Esophagus squamous epithelium (tissue), 5 donors: ENCODE data around the gene KCNMA1. TPM values are rescaled to one million over a fixed set of nuclear protein-coding genes. Genes with fewer than 3 reads are reported as not detected.

ENCODE experiments used
- DNase-seq: peaks from one replicate; lab custom pipeline; 2025; lab: John Stamatoyannopoulos, UW
- H3K27ac ChIP-seq, 4 donors: fragments of 200-600 bp; sonication (generic); one replicate each; pipeline ENCODE4 v1.5.1; 2016 to 2019; ENCODE audit warnings: mild to moderate bottlenecking in 1 of 4
- H3K27me3 ChIP-seq, 4 donors: fragments of 200-600 bp; sonication (generic); 1 replicate in 3 of 4; 2 replicates in 1 of 4; pipeline versions ENCODE4 v1.5.1 to v1.6.0; 2017 to 2021; ENCODE audit warnings: antibody characterized with exemption in 1 of 4
- H3K36me3 ChIP-seq, 3 donors: fragments of 200-600 bp; sonication (generic); one replicate each; pipeline ENCODE4 v1.5.1; 2016 to 2019
- H3K4me1 ChIP-seq, 3 donors: fragments of 200-600 bp; sonication (generic); one replicate each; pipeline ENCODE4 v1.5.1; 2017 to 2019
- H3K4me3 ChIP-seq, 4 donors: fragments of 200-600 bp; sonication (generic); 1 replicate in 3 of 4; 2 replicates in 1 of 4; pipeline ENCODE4 v1.5.1; 2016 to 2019; ENCODE audit warnings: mild to moderate bottlenecking in 2 of 4, moderate library complexity in 1 of 4
- H3K9me3 ChIP-seq, 3 donors: fragments of 200-600 bp; sonication (generic); one replicate each; pipeline ENCODE4 v1.5.1; 2016 to 2019
- POLR2A ChIP-seq, 4 donors: fragments of 450-650 bp; IDR thresholded peaks; one replicate each; pipeline ENCODE4 v1.6.1; 2017; ENCODE audit warnings: antibody characterized with exemption in 4 of 4, mild to moderate bottlenecking in 4 of 4, moderate library complexity in 3 of 4
- WGBS, 2 donors: methylation state at CpG; one replicate each; pipeline ENCODE4 v1.1.5; 2018; 5-methylcytosine and 5-hydroxymethylcytosine counted together
- intact Hi-C: fragments of 100-400 bp; cut with DNase I; formaldehyde crosslinking; loops from one replicate; pipeline ENCODE4 v1.15.0; 2022
- total RNA-seq, 4 donors: library from RNA; depleted of rRNA; stranded (reverse); fragments of >200 nt; gene quantifications; one replicate each; pipeline ENCODE4 v1.1.0, GENCODE V29; 2016
- TF ChIP-seq, protein P1 (sequence below), 6 experiments: fragments of 450-650 bp in 4 of 6; fragments of 200-600 bp in 2 of 6; sonication (generic) in 2 of 6; IDR thresholded peaks; one replicate each; pipeline ENCODE4 v1.5.1; 2016 to 2019; ENCODE audit warnings: antibody characterized with exemption in 6 of 6, mild to moderate bottlenecking in 4 of 6, moderate library complexity in 4 of 6
- donor health status: DM: yes; HTN: yes; CAD: no.

KCNMA1 gene
- total RNA-seq, 4 donors from 2014 or later: 7.5 to 74.2 (median 18.0) TPM

DNA sequence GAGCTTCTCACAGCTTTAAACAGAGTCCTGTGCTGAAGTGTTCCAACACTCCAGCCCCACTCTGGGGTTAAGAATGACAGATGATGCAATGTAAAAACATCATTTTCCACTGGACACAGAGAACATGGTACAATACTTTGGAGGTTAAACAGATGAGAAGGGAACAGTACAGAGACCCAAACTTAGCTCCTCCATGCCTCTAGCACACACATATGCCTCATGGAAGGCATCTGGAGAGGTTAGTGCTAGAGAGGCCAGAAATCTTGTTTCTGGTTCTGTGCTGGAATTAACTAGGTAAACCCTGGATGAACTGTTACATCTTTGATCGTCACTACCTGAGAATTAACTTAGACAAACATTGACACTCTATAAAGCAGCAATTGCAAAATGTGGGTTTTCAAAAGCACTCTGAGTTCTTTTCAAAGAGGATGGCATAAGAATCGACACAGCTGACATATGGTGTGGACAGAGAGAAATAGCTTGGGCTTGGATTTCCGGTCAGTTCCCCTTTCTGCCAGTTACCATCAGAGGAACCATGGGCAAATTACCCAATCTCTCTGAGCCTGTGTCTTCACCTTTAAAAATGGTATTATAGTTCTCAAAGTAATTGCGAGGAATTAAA lies 81.9 kb downstream of the KCNMA1 start:
- TF ChIP-seq POLR2A (IDR thresholded peaks at IDR 0.05): no peak
- TF ChIP-seq, protein P1, sequence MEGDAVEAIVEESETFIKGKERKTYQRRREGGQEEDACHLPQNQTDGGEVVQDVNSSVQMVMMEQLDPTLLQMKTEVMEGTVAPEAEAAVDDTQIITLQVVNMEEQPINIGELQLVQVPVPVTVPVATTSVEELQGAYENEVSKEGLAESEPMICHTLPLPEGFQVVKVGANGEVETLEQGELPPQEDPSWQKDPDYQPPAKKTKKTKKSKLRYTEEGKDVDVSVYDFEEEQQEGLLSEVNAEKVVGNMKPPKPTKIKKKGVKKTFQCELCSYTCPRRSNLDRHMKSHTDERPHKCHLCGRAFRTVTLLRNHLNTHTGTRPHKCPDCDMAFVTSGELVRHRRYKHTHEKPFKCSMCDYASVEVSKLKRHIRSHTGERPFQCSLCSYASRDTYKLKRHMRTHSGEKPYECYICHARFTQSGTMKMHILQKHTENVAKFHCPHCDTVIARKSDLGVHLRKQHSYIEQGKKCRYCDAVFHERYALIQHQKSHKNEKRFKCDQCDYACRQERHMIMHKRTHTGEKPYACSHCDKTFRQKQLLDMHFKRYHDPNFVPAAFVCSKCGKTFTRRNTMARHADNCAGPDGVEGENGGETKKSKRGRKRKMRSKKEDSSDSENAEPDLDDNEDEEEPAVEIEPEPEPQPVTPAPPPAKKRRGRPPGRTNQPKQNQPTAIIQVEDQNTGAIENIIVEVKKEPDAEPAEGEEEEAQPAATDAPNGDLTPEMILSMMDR (IDR thresholded peaks at IDR 0.05): no peak
- H3K27ac ChIP-seq: peak overlapping the region; percentile 24 to 87 (median 78)
- no peaks in the 10 kb centered on the region for H3K9me3 ChIP-seq
- DNase-seq: no peak
- no peaks in the 10 kb centered on the region for H3K36me3 ChIP-seq
- no peaks in the 10 kb centered on the region for H3K27me3 ChIP-seq
- intact Hi-C loops: no loop called here
- H3K4me1 ChIP-seq: peaks cover 0 to 38% (median 7%) of the 10 kb centered on the region in 3 donors
- H3K4me3 ChIP-seq: no peak overlapping the region
- WGBS, 2 donors: 61 to 77% methylated on average over 4 of the region's 4 CpGs

- no peak overlapping the region for H3K4me3 ChIP-seq
- H3K4me1 ChIP-seq: peaks cover 0 to 46% (median 9%) of the 10 kb centered on the region in 3 donors
- H3K27ac ChIP-seq: peak overlapping the region; percentile 24 to 87 (median 78)
- TF ChIP-seq, protein P1 (IDR thresholded peaks at IDR 0.05): no peak
- no peak for TF ChIP-seq POLR2A (IDR thresholded peaks at IDR 0.05)
- WGBS, 2 donors: 65 to 72% methylated on average over 2 to 7 of the region's 7 CpGs
- H3K36me3 ChIP-seq: no peaks in the 10 kb centered on the region
- DNase-seq: no peak
- intact Hi-C loops: no loop called here
- no peaks in the 10 kb centered on the region for H3K27me3 ChIP-seq
- no peaks in the 10 kb centered on the region for H3K9me3 ChIP-seq
Observed at GRCh38 chr10:77554996-77555397, 82.6 kb downstream of the KCNMA1 start.

DNA sequence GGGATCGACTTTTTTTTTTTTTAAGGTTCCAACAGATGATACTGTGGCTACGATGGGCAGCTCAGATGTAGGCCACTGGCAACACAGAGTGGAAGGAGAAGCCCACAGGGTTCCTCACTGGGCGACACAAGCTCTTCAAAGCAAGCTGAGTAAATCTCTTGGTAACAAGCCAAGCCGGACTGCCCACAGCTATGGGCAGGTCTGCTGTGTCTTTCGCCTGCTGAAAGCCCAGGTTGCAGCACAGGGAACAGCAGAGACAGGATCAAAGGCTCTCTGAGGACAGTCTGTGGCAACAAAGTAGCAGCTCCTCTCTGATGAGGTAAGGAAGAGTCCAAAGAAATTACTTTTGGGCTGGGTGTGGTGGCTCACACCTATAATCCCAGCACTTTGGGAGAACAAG lies 83.6 kb downstream of the KCNMA1 start:
- TF ChIP-seq POLR2A (IDR thresholded peaks at IDR 0.05): no peak
- TF ChIP-seq, protein P1 (IDR thresholded peaks at IDR 0.05): no peak
- Histone ChIP-seq H3K9me3 (no peaks in the 10 kb centered on the region), H3K27ac (peak overlapping the region; percentile 36 to 81 (median 78)), H3K27me3 (no peaks in the 10 kb centered on the region), H3K4me1 (peaks cover 0 to 48% (median 12%) of the 10 kb centered on the region in 3 donors), H3K36me3 (no peaks in the 10 kb centered on the region), H3K4me3 (no peak overlapping the region)
- DNase-seq: no peak
- 45 to 72% methylated on average over 3 to 5 of the region's 5 CpGs for WGBS, 2 donors
- intact Hi-C loops: no loop called here

GRCh38 chr10:77553311-77553710 lies 84.3 kb downstream of the KCNMA1 start:
- 55 to 93% methylated on average over 2 to 3 of the region's 3 CpGs for WGBS, 2 donors
- no peak overlapping the region for H3K4me3 ChIP-seq
- peak overlapping the region; percentile 36 to 78 (median 70) for H3K27ac ChIP-seq
- intact Hi-C loops: no loop called here
- no peak for TF ChIP-seq POLR2A (IDR thresholded peaks at IDR 0.05)
- TF ChIP-seq, protein P1 (IDR thresholded peaks at IDR 0.05): no peak
- peaks cover 0 to 50% (median 12%) of the 10 kb centered on the region in 3 donors for H3K4me1 ChIP-seq
- H3K36me3 ChIP-seq: no peaks in the 10 kb centered on the region
- DNase-seq: no peak
- no peaks in the 10 kb centered on the region for H3K27me3 ChIP-seq
- H3K9me3 ChIP-seq: no peaks in the 10 kb centered on the region

GRCh38 chr10:77552252-77552651 lies 85.4 kb downstream of the KCNMA1 start:
- 78 to 83% methylated on average over 1 of the region's 1 CpG for whole genome bisulfite sequencing, 2 donors
- no peaks in the 10 kb centered on the region for H3K36me3 ChIP-seq
- intact Hi-C loops: no loop called here
- no peaks in the 10 kb centered on the region for H3K27me3 ChIP-seq
- H3K4me3 ChIP-seq: no peak overlapping the region
- peaks cover 0 to 58% (median 12%) of the 10 kb centered on the region in 3 donors for H3K4me1 ChIP-seq
- no peak for DNase-seq
- H3K9me3 ChIP-seq: no peaks in the 10 kb centered on the region
- peak overlapping the region in 2 of 4 donors; percentile 6 to 59 for H3K27ac ChIP-seq
- TF ChIP-seq POLR2A (IDR thresholded peaks at IDR 0.05): peak in 1 of 4 donors; percentile 16
- TF ChIP-seq, protein P1 (IDR thresholded peaks at IDR 0.05): no peak
